Measurements from ENCODE around the gene STRAP.
"Not testable (repeated sequence)": the region's sequence is repeated elsewhere in the genome, so short reads cannot be mapped to it uniquely, and the experiment has no call there.

Gene STRAP

DNA sequence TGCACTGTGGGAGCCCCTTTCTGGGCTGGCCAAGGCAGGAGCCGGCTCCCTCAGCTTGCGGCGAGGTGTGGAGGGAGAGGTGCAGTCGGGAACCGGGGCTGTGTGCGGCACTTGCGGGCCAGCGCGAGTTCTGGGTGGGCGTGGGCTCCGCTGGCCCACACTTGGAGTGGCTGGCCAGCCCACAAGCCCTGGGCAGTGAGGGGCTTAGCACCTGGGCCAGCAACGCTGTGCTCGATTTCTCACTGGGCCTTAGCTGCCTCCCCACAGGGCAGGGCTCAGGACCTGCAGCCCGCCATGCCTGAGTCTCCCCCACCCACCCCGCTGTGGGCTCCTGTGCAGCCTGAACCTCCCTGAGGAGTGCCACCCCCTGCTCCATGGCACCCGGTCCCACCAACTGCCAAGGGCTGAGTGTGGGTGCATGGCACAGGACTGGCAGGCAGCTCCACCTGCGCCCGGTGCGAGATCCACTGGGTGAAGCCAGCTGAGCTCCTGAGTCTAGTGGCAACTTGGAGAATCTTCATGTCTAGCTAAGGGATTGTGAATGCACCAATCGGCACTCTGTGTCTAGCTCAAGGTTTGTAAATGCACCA is 7.5 kb upstream of the STRAP start:
- not testable (repeated sequence) for DNase-seq

DNA sequence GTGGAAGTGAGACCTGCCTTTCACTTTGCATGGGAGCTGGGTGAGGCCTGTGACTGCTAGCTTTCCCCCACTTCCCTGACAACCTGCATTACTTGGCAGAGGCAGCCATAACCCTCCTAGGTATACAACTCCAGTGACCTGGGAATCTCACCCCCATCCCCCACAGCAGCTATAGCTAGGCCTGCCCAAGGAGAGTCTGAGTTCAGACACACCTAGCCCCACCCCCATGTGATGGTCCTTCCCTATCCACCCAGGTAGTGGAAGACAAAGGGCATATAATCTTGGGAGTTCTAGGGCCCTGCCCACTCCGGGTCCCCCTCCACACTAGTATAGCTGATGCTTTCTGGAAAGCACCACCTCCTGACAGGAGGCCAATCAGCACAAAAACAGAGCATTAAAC is 6.3 kb upstream of the STRAP start:
- DNase-seq: no peak

GRCh38 chr12:15879413-15879812 is 2.8 kb upstream of the STRAP start:
- no peak for DNase-seq

DNA sequence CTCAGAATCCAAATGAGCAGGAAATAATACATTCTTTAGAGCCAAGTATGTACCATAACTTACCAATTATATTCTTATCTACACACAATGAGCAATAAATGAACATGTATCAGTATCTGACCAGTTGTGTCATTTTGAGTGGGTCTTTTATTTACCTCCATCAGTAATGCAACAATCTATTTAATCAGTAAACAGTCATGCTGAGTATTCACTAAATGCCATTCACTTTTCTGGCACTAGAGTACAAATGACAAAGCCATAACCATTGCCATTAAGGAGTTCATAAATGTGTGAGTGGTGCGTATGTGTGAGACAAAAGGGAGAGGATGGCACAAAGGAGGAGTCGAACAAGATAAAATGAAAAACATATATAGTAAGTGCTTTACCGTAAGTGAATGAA is 1.5 kb upstream of the STRAP start:
- no peak for DNase-seq

DNA sequence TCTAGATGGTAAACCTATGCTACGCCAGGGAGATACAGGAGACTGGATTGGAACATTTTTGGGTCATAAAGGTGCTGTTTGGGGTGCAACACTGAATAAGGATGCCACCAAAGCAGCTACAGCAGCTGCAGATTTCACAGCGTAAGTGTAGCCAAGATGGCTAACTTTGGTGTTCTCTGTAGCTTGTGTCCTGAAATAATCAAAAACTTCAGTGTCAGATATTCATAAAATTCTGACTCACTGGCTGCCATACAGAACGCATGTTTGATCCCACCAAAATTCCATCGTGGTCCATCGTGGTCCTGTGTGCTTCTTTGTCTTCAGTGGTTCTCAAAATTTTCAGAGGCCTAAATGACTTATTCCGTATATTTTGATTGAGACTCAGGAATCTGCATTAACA is 1.3 kb downstream of the STRAP start:
- no peak for DNase-seq

GRCh38 chr12:15886372-15887042 is 4.3 kb downstream of the STRAP start:
- no peak for DNase-seq

GRCh38 chr12:15887043-15887817 is 5.0 kb downstream of the STRAP start:
- no peak for DNase-seq

GRCh38 chr12:15892645-15893259 is 10.6 kb downstream of the STRAP start:
- DNase-seq: no peak

DNA sequence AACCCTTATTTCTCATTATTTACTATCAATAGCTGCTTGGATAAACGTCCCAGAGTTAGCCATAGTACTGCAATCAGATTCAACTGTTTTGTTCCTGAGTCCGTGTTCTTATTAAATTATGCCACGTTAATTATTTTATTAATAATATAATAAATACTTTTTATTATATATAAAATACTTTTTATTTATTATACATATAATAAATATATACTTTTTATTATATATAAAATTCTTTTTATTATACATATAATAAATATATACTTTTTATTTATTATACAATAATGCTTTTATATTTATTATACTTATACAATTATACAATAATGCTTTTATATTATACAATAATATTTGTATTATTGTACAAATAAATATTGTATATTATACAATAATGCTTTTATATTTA is 11.1 kb downstream of the STRAP start:
- no peak for DNase-seq

DNA sequence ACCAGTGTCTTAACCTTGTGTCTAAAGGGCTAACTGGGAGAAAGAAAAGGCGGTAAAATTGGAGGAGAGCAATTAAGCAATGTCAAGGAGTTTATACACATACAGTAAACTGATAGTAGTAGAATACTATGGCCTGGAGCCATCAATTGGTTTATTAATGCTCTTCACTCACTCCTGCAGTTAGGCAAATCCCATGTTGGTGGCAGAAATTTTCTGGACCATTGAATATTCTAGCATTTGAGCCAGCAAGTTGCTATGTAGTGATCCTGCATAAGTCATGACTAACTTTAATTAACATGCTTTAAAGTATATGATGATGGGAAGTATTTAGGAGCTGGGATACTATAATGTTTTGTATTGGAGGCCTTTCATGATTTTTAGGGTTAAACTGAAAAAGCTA is 14.7 kb downstream of the STRAP start:
- no peak for DNase-seq

DNA sequence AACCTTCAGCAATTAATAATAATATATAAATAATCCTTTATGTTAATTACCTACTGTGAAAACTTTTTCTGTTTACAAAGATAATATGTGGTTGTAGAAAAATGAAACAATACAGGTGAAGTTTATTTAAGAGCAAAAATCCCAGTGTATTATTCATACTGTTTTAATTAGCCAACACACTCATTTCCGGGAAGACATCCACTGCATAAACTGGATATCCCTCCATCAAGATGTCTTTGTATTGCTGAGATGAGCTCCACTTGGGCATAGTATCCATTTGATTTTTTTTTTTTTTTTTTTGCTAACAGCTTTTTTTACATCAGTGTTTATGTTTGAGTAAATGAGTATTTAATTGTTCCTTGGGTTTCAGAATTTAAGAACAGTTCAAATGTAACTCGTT is 15.2 kb downstream of the STRAP start:
- DNase-seq: no peak

- no peak for DNase-seq
These were observed 17.2 kb downstream of the STRAP start for GRCh38 chr12:15899282-15899870.

DNA sequence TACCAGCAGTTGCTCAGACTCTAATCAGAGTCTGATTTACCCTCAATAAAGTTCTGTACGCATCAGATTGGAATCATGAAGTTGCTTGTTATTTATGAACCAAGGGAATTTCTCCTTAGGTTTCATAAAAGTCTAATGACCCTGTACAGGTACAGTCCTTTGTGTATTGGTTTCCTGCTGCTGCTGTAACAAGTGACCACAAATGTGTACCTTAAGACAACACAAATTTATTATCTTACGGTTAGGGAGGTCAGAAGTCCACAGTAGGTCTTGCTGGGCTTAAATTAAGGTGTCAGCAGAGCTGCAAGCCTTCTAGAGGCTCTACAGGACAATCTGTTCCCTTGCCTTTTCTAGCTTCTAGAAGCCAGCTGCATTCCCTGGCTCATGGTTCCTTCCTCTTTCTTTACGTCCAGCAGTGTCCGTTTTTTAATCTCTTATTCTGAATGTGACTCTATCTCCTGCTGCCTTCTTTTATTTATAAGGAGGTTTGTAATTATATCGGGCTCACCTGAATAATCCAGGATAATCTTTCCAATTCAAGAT is 22.3 kb downstream of the STRAP start:
- DNase-seq: no peak

- no peak for DNase-seq
These were observed 28.3 kb downstream of the STRAP start for GRCh38 chr12:15910468-15910863.

DNA sequence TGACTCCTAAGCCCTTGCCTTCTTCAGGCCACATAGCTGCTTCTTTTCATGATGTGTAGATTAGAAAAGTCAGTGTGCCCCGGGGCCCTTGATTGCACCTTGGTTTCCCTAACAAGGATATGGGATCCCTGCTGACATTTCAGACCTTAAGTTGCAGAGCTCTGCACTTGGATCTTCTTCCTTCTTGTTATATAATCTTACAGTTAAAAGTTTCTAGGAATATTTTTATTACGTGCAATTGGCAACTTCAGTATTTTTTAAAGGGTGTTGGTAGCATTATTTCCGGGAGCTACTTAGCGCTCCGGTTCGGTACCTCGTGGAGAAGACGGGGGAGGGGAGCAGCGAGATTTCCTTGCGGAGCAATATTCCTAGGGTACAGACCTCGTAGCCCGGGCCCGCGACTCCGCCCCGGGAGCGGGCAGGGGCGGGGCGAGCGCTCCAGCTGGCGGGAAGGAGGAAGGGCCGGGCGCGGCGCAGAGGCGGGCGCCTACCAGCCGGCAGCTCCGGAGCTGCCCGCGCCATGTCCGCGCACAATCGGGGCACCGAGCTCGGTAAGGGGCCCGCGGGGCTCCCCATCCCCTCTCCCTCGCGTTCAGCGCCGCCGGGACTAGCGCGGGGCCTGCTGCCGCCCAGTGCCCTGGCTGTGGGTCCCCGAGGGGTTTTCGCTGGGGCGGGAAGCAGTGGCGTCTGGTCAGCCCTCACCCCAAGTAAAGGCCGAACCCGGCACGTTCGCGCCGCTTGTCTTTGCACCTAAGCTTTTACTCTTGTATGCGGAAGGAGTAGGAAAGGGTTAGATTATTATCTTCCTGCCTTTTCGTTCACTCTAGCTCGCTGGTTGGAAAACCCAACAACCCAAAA is 28.9 kb downstream of the STRAP start, which contains the start of gene DERA:
TSS of gene DERA (plus strand) at position 469 of the 858 bp plus-strand sequence. CDS start at position 521, 52 bp downstream.
- peak; percentile 61 for DNase-seq

GRCh38 chr12:15911931-15912330 is 29.7 kb downstream of the STRAP start:
- not testable (repeated sequence) for DNase-seq

DNA sequence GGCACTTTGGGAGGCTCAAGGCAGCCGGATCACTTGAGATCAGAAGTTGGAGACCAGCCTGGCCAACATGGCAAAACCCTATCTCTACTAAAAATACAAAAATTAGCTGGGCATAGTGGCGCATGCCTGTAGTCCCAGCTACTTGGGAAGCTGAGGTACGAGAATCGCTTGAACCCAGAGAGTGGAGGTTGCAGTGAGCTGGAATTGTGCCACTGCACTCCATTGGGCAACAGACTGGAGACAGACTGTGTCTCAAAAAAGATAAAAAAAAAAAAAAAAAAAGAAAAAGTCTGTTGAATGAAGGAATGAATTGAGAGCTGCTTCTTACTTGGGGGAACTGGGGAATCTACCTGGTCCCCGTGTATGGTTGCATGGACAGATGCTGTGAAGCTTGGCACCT is 31.9 kb downstream of the STRAP start:
- not testable (repeated sequence) for DNase-seq

DNA sequence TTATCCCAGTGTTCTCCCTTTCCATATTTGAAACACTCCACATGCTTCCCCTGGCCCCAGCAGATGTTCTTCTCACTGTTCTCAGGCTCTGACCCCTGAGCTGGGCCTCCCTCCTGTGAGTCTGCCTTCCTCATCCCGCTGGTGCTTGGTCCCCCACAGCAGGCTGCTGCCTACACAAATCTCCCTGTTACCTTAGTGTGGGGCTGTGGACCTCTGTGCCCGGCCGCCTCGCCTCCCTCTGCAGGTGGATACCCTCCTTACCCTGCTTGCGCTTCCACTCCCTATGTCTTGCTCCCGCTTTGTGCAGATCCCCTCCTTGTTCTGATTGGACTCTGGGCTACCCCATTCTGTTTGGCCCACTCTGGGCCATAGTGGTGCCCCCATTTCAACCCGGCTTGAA is 35.9 kb downstream of the STRAP start:
- no peak for DNase-seq

GRCh38 chr12:15919418-15919817 is 37.2 kb downstream of the STRAP start:
- DNase-seq: no peak

- DNase-seq: no peak
These were observed 42.8 kb downstream of the STRAP start for GRCh38 chr12:15924956-15925355.

GRCh38 chr12:15928346-15928745 is 46.2 kb downstream of the STRAP start:
- DNase-seq: no peak

Measured in NCI-H510A (cell line).